Hepatocyte (in vitro differentiated cells): ENCODE results near the gene NEUROD2.

Experiments used
- EZH2 ChIP-seq: fragments of 200-600 bp; sonication (generic); IDR thresholded peaks from 2 replicates; pipeline ENCODE4 v1.6.1; 2016; ENCODE audit warnings: antibody characterized with exemption, mild to moderate bottlenecking, borderline replicate concordance
- TF ChIP-seq, protein P1 (sequence below): fragments of 200-600 bp; sonication (generic); IDR thresholded peaks from 2 replicates; pipeline ENCODE4 v1.5.1; 2016; ENCODE audit warnings: antibody characterized with exemption, mild to moderate bottlenecking; ENCODE audit not compliant: poor library complexity

- TF ChIP-seq, protein P1, sequence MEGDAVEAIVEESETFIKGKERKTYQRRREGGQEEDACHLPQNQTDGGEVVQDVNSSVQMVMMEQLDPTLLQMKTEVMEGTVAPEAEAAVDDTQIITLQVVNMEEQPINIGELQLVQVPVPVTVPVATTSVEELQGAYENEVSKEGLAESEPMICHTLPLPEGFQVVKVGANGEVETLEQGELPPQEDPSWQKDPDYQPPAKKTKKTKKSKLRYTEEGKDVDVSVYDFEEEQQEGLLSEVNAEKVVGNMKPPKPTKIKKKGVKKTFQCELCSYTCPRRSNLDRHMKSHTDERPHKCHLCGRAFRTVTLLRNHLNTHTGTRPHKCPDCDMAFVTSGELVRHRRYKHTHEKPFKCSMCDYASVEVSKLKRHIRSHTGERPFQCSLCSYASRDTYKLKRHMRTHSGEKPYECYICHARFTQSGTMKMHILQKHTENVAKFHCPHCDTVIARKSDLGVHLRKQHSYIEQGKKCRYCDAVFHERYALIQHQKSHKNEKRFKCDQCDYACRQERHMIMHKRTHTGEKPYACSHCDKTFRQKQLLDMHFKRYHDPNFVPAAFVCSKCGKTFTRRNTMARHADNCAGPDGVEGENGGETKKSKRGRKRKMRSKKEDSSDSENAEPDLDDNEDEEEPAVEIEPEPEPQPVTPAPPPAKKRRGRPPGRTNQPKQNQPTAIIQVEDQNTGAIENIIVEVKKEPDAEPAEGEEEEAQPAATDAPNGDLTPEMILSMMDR = no peak
- TF ChIP-seq EZH2 = no peak
Measured at GRCh38 chr17:39619786-39620101, 12.0 kb upstream of the NEUROD2 start.
